HG03060 (cell line): Measurements from ENCODE around the gene PARN.

ENCODE experiments used
- ATAC-seq: cut with Tn5 transposase; IDR thresholded peaks from one replicate; pipeline ENCODE4 v1.9.1; 2021; ENCODE audit warnings: low read depth, moderate number of reproducible peaks; ENCODE audit not compliant: unreplicated experiment

The PARN gene

DNA sequence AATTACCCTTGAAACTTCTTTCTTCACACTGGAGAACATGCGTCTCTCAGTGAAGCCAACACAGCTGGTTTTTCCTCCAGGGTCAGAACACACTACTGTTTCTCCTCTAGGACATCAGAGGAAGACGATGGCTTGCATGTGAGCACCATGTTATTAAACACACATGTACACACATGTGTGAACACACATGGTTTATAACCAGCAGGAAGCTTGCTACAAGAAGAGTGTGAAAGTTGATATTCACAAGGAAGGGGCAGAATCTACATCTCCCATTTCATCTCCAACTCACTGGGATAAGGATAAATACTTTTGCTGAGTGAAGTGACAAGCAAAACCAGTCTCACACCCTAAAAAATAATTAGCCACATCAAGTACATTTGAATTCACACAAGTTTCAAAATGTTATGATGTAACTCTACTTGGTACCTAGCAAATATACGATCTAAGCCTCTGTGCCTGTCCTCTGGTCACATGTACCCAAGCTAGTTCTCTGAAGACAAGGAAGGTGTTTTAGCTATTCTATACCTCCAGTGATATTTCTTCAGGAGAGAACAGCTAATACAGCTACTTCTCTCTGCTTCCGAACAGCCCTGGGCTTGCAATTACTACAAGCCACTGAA lies 127.7 kb downstream of the PARN start:
- no peak for ATAC-seq

DNA sequence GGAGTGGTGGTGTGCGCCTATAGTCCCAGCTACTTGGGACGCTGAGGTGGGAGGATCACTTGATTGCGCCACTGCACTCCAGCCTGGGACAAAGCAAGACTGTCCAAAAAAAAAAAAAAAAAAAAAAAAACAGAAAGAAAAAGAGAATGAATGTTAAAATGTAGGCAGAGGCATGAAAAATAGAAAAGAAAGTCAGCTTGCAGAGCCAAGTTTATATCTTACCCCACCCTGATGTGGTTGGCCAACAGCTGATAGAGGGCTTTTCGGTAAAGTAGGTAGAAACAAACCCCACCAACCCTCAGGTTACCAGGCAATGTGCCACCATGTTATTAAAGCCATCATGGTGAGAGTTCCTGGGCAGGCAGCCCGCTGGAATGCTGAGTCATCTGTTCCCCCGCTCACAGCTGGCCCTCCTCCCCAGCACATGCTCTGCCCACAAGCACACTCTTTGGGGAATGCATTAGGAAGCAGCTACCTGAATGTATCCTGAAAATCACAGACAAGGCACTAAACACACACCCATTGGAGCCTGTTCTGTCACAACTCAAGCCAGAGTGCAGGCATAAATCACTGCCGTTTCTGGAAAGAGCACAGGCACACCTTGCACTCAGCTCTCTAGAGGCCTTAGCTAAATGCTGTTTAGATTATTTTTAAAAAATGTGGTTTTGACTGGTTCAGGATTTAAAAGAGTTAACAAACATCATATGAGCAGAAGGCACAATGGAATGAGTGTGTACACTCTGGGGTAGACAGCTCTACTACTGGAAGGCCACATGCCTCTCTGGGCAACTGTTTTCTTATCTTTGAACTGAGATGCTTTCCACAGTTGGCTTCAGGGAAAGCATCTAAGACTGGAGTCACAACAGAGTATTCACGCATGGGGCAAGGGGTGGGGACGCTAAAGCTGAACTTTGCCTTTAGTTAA lies 128.5 kb downstream of the PARN start:
- no peak for ATAC-seq

DNA sequence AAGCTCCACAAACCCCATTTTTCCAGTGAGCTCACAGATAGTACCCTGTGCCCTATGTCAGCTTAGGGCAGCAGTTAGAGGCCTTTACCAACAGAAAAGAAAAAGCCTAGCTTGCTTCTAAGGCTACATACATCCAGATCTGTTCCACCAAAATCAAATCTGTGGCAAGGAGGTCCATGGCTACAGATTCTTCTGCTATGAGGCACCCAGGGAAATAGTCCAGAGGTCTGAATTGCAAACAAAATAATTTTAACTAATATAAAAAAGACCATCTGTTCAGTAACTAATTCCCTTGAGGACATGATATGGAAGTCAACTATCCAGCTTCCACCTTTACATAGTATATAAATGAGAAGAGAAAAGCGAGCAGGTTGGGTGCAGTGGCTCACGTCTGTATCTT lies 129.3 kb downstream of the PARN start:
- no peak for ATAC-seq

DNA sequence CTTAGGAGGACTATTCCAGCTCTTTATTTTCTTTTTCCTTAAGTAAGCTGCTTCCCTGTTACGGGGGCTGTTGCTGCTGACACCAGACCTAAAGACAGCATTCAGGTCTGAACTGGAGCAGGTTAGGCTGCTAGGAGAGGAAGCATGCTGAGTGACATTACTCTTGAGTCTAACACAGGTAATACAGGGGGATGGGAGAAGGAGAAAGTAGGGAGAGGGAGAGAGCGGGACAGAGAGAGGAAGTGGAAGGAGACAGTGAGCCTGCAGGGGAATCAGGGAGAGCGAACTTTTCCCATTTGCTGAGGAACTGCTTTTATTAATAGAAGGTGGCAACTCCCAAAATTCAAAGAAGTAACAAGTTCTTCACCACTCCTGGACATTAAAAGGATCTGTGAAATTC lies 130.9 kb downstream of the PARN start:
- no peak for ATAC-seq

DNA sequence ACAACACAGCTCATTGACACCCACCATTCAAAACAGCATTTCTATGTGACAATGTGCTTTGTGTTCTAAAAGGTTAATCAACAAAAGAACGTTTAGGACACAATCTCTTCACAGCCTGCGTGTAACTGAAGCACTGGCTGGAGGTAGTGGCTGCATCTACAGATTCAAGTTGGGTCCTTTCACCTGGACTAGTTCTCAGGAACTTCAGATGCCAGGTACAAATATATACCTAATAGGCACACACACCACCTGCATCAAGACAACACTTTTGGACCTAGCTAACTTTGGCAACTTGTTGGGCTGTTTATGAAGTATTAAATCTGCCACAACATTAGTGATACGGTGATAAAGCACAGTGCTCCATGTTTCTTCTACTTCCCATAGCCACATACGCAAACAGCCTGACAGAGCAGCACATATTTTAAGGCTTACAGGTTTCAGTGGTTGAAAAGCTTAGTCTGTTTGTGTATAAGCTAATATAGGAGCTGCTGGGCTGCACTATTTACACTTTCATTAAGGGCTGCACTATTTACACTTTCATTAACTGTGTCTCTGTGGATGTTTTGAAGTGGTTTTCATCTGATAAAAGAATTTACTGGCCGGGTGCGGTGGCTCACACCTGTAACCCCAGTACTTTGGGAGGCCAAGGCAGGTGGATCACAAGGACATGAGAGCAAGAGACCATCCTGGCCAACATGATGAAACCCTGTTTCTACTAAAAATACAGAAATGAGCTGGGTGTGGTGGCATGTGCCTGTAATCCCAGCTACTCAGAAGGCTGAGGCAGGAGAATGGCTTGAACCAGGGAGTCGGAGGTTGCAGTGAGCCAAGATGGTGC lies 132.6 kb downstream of the PARN start:
- ATAC-seq = no peak

DNA sequence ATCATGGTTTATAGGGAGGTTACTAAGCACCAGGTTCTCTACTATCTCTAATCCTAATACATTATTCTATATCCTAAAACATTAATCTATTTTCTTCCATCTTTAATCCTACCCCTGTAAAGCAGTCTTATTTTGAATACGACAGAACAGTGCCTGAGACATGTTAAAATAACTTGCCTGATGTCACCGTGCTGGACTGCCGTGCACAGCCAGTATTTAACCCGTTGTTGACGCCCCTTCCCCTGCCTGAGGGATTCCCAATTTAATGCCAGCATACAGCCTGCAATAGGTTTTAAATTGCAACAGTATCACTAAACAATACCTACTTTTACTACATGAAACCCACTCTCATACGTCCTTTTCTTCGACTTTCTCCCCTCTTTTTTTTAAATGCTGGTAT lies 133.3 kb downstream of the PARN start:
- ATAC-seq = no peak

DNA sequence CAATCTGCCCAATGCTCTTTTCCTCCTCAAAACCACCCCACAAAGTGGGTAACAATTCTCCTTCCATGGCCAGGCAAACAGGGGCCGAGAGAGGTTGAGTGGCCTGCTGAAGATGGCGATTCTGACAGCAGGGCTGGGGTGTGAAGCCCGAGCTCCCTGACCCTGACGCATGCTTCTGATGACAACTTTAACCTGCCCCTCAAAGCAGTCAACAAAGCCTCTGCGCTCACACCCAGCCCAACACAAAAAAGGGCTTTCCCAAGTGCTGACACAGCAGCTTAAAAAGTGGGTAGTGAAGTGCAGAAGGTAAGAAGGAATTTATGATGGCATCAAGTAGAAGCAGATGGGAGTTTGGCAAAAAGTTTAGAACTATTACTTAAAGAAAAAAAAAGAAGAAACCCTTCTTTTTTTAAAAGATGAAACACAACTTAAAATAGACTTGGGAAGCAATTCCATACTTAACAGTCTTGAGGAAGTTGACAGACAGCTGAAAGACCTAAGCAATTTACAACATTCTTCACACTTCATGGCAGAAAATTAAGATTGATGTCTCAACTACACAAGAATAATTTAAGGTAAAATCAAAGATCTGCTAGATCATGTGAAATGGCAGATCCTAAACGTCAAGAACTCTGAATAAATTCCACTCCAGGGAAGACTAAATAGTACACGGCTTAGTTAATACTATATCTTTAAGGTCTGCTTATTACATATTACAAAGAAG lies 133.9 kb downstream of the PARN start:
- no peak for ATAC-seq

DNA sequence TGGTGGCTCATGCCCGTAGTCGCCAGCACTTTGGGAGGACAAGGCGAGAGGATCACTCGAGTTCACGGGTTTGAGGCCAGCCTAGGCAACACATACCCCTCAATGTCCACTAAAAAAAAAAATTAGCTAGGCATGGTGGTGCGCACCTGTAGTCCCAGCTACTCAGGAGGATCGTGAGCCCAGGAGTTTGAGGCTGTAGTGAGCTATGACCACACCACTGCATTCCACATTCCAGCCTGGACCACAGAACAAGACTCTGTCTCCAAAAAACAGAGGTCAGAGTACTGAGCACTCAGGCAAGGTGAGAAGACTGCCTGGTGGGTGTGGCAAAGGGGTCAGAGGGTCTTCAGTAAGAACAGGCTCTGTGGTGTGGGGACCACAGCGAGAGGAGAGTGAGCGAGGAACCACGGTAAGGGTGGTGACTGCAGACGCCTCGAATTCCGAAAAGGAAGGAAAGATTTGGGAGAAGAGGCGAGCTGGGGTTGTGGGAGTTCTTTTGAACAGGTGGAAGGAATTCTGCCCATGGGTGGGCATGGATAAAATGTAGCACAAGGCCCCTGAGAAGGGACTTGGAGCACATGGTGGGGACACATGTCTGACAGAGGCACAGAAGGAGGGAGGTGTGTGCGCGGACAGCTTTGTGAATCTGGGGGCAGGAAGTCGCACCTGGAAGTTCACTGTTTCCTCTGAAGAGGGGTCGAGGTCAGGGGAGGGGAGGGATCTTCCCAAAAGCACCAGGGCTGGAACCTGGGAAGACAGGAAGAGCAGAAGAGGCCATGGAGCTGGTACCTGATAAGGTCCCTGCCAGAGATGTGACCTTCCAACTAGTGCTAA lies 134.6 kb downstream of the PARN start:
- no peak for ATAC-seq

DNA sequence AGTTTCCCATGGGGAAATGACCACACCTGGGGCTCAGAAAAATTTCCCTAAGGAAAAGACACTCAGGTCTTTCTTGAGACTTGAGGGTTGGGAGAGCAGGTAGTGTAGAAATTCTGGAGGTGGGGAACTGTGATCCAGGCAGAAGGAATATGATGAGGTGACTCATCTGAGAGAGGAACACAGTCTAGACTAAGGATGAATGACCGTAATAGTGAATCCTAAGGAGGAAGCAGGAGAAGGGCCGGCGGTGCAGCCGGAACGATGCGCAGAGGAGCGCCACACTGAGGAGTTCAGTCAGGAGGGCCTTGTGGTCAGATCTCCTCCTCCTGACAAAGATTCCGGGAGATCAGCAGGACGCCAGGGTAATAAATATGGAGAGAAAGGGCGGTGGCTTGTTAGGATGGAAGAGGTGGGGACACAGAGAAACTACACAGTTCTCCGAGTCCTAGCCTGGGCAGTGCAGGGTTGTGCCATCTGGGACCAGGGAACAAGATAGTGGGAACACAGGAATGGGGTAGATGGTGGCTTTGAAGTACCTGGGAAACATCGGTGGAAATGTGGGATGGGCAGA lies 135.6 kb downstream of the PARN start:
- ATAC-seq = no peak

DNA sequence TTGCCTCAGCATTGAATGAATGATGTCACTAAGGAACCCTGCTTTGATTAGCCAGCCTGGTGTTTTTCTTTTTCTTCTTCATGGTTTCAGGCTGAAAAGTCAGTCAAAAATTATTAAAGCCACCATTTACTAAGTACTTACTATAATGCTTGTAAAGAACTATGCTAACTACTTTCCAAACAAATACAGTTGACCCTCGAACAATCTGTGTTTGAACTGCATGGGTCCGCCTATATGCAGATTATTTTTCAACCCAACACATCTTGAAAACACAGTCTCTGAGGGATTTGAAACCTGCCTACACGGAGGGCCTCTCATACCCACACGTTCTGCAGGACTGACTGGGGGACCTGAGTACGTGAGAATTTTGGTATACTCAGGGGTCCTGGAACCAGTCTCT lies 136.3 kb downstream of the PARN start:
- ATAC-seq = no peak

DNA sequence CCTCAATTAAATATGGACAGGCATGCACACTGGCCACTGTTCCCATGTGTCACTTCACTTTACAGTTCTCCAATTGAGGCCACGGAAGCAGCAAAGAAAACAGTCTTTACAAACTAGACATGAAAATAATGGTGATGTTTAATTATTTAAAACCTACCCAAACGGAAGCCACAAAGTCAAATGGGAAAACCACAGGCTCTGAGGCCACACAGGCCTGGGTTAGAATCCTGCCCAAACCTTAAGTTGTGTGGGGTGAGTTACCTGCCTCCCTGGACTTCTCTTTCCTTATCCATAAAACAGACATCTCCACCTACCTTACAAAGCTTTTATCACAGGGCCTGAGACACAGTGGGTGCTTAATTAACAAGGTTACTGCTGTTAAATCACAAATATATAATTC lies 137.4 kb downstream of the PARN start:
- ATAC-seq = no peak

DNA sequence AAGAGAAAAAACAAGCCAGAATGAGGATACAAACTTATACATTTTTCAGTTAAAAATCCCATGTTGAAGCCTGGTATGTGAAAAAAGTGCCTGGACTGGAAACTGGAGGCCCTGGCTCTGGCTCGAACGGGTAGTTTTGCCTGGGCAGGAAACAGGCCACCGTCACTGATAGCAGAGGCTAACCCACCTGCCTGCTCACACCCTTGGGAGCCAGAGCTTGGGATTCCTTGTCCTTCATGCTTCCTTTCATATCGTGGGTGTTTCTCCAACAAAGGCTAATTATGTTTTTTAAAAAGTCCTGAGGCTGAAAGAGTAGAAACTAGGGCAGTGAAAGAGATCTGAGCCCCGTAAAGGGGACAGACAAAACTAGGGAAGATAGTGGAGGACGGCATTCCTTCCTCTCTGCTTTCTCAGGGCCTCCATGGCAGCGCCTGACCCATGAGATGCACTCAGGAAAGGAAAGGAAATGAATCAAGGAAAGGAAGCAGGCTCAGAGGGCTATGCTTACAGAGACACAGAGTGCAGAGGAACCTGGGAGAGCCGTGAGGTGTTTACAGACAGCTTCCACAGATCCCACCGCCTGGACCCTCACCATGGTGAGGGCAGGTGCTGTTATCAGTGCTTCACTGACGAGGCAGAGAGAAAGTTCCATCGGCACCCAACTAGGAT lies 138.1 kb downstream of the PARN start:
- ATAC-seq = no peak

DNA sequence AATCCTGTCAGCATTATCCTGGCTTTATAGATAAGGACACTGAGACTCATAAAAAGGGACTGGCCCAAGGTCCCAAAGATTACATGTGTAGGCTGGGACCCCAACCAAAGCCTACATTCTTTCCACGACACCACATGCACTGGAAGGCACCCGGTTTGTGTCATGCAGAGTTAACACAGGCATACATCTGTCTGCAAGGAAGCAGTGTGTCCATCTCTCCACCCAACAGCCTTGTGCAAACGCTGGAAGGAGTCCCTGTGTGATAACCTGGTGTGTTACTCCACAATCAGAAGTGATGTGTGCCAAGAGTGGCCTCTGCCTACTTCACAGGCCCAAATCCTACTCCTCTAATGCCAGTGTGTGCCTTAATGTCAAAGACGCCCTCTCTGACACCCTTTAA lies 139.8 kb downstream of the PARN start:
- no peak for ATAC-seq

DNA sequence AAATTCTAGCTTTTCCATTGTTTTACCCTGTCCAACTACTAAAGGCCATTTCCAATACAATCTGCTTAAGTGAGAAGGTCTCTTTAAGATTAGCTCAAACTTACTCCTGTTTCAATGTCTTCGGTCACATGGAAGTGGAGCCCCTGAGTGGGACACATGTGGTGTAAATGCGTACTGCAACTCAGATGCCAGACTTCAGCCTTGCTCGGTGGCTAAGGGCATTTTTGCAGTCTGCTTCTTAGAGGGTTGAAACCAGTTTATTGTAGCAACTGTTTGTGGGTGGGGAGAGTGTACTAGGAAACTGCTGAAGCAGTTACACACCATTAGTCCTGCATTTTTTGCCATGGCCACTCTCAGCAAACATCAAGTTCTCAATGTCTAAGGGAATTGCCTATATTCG lies 140.6 kb downstream of the PARN start:
- no peak for ATAC-seq

DNA sequence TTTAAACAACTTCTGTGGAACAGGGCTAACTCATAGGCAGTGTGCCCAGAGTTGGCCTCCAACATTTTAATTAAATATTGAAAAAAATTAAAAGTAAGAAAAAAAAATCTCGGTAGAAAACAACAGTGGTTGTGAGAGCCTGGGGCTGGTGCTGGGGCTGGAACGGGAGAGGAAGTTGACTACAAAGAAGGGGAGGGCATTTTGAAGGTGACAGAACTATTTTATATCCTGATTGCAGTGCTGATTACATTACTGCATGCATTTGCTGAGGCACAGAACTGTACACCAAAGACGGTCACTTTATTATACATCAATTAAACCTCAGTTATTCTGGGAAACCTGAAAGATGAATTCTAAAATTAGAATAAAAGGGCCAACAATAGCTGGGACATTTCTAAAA lies 142.5 kb downstream of the PARN start:
- ATAC-seq = no peak

DNA sequence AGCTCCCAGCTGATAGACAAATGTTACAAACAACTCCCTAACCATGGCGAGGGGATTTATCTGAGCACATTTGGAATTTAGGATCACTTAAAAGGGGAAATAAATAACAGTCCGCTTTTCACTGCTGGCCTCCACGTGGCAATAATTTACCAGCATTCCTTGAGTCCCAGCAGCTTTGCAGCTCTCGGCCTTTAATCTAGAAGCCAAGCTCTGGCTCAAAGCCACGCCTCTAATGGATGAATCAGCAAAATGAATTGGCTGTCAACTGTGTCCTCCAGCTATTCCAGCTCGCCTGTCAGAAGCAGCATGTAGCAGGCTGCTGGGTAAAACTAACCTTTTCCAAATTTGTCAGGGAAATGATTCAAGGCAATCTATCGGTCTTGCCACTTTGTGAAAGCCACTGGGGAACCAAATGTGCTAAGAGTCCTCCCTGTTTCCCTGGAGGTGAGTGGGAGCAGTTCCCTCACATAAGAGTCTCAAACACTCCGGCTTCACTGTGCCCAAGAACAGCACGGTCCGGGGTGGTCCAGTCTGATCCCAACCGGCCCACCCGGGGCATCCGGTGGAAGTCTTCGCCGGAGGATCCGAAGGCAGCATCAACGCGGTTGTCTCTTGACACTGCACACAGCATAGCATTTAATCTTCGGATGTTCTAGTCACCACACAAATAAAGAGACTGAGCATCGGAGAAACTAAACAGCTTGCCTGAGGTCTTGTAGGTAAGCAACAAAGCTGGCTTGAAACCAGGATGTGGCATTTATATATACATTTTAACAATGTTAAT lies 143.3 kb downstream of the PARN start:
- ATAC-seq = no peak

DNA sequence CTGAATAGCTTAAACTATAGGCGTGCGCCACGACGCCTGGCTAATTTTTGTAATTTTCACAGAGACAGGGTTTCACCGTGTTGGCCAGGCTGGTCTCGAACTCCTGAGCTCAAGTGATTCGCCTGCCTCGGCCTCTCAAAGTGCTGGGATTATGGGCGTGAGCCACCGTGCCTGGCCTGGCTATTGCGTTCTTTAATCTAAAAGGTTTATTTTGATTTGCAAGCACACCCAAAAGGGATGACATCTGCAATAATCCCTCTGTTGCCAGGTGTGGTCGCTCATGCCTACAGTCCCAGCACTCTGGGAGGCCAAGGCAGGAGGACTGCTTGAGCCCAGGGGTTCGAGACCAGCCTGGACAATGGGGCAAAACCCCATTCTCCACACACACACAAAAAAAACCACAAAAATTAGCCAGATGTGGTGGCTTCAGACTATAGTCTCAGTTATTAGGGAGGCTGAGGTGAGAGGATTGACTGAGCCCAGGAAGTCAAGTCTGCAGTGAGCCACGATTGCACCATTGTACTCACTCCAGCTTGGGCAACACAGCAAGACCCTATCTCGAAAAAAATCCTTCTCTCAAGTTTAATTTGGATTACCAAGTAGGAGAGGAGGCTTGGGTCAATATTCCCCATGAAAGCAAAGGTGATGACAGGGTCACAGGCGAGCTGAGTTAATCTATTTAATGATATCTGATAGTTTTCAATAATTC lies 144.1 kb downstream of the PARN start:
- no peak for ATAC-seq
